HL-60 (cell line): Measurements from ENCODE around the gene LBX2.

Source experiments
- DNase-seq, 2 experiments: peaks; one replicate each; pipeline ENCODE4 v3.0.0-alpha.2; 2010 to 2020; ENCODE audit warnings: low read depth in 1 of 2, low spot score in 1 of 2
- H3K27ac ChIP-seq: fragments of 250-450 bp; sonication (Bioruptor Pico); replicated peaks from 2 replicates; pipeline ENCODE4 v1.5.1; 2020; ENCODE audit warnings: mild to moderate bottlenecking, moderate library complexity
- H3K27me3 ChIP-seq: fragments of 250-450 bp; sonication (Bioruptor Pico); 2 replicates; pipeline ENCODE4 v1.5.1; 2021; ENCODE audit warnings: mild to moderate bottlenecking, moderate library complexity; ENCODE audit not compliant: insufficient read depth, poor library complexity, severe bottlenecking
- H3K4me3 ChIP-seq: replicated peaks from 2 replicates; pipeline ENCODE4 v1.5.1; 2011; ENCODE audit warnings: mild to moderate bottlenecking, control low read depth, low read length; ENCODE audit not compliant: insufficient read depth
- GABPA ChIP-seq: IDR thresholded peaks from 2 replicates; pipeline ENCODE4 v1.6.1; 2012; ENCODE audit warnings: low read depth
- POLR2AphosphoS5 ChIP-seq: IDR thresholded peaks from 2 replicates; pipeline ENCODE4 v1.6.1; 2012; ENCODE audit warnings: low read depth
- SPI1 ChIP-seq: IDR thresholded peaks from 2 replicates; pipeline ENCODE4 v1.6.1; 2012; ENCODE audit warnings: low read depth, mild to moderate bottlenecking, borderline replicate concordance
- TF ChIP-seq, protein P1 (sequence below): IDR thresholded peaks from 2 replicates; pipeline ENCODE4 v1.6.1; 2012; ENCODE audit warnings: low read depth; ENCODE audit not compliant: insufficient replicate concordance
- TF ChIP-seq, protein P2 (sequence below): IDR thresholded peaks from one replicate; pipeline ENCODE4 v1.5.1; 2011; ENCODE audit warnings: low read length, control low read depth, inconsistent platforms; ENCODE audit not compliant: insufficient read depth

The LBX2 gene

DNA sequence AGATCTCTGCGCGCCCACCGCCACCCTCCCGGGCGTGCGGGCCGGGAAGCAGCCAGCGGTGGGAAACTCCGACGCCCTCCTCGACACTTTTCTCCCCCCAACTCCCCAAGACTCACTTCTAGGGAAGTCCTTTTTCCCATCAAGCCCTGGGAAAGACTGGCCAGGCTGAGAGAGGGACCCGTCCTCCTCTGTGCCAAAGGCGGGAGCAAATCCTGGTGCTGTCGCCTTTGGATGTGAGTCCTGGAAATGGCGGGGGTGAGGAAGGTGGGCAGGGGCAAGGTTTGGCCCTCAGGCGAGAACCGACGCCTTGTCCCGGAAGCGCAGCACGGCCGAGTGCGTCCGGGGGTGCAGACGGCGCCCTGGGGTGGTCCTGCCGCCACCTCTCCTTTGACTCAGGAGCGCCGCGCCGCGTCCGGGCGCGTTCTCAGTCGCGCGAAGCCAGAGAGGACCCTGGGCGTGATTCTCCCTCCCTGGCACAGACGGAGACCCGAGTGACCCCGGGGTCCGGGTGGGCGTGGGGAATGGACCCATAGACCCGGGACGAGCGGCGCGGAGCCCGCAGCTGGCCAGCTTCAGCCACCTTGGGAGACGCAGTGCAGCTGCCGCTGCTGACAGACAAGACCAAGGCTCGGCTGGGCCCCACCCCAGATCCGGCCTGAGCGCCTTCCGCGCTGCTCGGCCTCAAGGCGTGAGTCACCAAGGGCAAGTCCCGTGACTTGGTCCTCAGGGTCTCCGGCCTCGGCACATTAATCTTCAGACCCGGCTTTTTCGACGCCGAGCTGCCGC, 3.5 kb upstream of the LBX2 start:
- no peak for DNase-seq
- Histone ChIP-seq H3K27me3 (peaks cover 55% of the 10 kb centered on the region), H3K27ac (no peak overlapping the region), H3K4me3 (peak overlapping the region; percentile 27)
- TF ChIP-seq SPI1 (no peak), GABPA (no peak), POLR2AphosphoS5 (no peak)
- TF ChIP-seq, protein P1, sequence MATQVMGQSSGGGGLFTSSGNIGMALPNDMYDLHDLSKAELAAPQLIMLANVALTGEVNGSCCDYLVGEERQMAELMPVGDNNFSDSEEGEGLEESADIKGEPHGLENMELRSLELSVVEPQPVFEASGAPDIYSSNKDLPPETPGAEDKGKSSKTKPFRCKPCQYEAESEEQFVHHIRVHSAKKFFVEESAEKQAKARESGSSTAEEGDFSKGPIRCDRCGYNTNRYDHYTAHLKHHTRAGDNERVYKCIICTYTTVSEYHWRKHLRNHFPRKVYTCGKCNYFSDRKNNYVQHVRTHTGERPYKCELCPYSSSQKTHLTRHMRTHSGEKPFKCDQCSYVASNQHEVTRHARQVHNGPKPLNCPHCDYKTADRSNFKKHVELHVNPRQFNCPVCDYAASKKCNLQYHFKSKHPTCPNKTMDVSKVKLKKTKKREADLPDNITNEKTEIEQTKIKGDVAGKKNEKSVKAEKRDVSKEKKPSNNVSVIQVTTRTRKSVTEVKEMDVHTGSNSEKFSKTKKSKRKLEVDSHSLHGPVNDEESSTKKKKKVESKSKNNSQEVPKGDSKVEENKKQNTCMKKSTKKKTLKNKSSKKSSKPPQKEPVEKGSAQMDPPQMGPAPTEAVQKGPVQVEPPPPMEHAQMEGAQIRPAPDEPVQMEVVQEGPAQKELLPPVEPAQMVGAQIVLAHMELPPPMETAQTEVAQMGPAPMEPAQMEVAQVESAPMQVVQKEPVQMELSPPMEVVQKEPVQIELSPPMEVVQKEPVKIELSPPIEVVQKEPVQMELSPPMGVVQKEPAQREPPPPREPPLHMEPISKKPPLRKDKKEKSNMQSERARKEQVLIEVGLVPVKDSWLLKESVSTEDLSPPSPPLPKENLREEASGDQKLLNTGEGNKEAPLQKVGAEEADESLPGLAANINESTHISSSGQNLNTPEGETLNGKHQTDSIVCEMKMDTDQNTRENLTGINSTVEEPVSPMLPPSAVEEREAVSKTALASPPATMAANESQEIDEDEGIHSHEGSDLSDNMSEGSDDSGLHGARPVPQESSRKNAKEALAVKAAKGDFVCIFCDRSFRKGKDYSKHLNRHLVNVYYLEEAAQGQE, result no peak
- TF ChIP-seq, protein P2, sequence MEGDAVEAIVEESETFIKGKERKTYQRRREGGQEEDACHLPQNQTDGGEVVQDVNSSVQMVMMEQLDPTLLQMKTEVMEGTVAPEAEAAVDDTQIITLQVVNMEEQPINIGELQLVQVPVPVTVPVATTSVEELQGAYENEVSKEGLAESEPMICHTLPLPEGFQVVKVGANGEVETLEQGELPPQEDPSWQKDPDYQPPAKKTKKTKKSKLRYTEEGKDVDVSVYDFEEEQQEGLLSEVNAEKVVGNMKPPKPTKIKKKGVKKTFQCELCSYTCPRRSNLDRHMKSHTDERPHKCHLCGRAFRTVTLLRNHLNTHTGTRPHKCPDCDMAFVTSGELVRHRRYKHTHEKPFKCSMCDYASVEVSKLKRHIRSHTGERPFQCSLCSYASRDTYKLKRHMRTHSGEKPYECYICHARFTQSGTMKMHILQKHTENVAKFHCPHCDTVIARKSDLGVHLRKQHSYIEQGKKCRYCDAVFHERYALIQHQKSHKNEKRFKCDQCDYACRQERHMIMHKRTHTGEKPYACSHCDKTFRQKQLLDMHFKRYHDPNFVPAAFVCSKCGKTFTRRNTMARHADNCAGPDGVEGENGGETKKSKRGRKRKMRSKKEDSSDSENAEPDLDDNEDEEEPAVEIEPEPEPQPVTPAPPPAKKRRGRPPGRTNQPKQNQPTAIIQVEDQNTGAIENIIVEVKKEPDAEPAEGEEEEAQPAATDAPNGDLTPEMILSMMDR, result no peak

DNA sequence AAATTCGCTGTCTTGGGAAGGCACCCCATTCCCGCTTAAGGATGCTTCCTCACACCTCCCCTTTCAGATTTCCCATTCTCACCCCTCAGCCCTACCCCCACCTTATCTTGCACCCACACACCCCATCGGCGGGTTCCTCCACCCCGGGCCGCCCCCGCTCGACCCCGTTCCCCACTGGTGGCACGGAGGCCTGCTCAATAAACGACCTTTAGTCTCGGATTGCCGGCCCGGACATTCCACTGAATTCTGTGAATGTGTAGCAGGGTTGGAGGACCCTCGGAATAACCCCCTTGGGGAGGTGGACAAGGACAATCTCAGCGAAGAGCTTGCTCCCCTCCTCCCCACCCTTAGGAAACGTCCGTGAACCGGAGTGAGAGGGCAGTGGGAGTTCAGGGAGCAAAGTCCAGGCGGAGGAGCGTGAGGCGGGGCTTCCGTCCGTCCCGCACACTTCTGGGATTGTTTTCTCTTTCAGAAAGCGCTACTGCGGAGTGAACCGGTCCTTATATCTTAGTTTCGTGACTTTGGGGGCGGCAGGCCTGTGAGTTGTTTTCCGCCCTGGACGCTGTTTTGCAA, 2.8 kb upstream of the LBX2 start:
- peaks cover 60% of the 10 kb centered on the region for H3K27me3 ChIP-seq
- no peak overlapping the region for H3K27ac ChIP-seq
- no peak for DNase-seq

DNA sequence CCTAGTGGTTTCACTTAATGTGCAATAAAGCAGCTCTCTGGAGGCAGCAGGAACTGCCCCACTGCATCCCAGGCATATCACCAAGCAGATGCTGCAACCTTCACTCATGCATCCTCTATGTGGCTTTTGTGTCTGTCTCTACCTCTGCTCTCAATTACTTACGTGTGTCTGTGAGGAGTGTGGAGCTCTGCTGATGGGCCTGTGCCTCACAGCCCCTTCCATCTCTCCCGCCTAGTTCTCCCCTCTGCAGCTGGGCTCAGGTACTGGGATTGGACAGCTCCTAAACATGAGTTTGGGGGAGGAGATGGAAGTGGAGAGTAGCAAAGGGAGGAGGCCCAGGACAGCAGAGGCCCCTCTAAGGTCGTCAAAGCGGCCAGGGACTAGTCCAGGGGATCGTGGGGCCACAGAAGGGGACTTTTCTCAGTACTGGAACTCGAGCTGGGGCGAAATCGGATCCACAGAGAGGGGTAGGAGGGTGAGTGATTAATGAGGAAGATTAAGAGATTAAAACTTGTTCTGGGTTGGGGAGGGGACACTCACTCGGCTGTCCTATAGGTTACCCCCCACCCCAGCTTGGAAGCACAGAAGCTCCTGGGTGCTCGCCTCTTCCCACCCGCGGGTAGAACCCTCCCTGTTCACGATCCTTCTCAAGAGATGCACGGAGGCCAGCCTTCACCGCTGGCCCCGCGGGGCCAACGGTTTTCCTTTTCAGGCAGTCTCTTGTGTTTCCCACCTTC, 2.1 kb upstream of the LBX2 start:
- H3K4me3 ChIP-seq, result no peak overlapping the region

More for the DNA sequence above, 2.8 kb upstream of the LBX2 start:
- peak overlapping the region; percentile 27 for H3K4me3 ChIP-seq
- TF ChIP-seq, protein P1, result no peak
- no peak for TF ChIP-seq POLR2AphosphoS5
- TF ChIP-seq GABPA, result no peak
- no peak for TF ChIP-seq SPI1
- TF ChIP-seq, protein P2, result no peak

More for the DNA sequence above, 2.1 kb upstream of the LBX2 start:
- TF ChIP-seq POLR2AphosphoS5, result no peak
- TF ChIP-seq, protein P1, result peak; percentile 68
- no peak for DNase-seq
- Histone ChIP-seq H3K27ac (no peak overlapping the region), H3K27me3 (peaks cover 60% of the 10 kb centered on the region)
